GM12892 (cell line): ENCODE measurements around the gene ARHGAP40.

ENCODE experiments used
- DNase-seq: peaks from one replicate; pipeline ENCODE4 v3.0.0; 2011; ENCODE audit not compliant: insufficient read length
- FAIRE-seq: peaks from 2 replicates; lab custom pipeline; 2011; peaks lifted over from hg19 to GRCh38; lab: Jason Lieb, UNC
- POLR2A ChIP-seq: IDR thresholded peaks from 2 replicates; pipeline ENCODE4 v1.6.1; 2011; ENCODE audit warnings: low read depth, low read length, control low read depth
- POLR2AphosphoS5 ChIP-seq: IDR thresholded peaks from 2 replicates; pipeline ENCODE4 v1.6.1; 2011; ENCODE audit warnings: low read depth, low read length, control low read depth
- TAF1 ChIP-seq: IDR thresholded peaks from 2 replicates; pipeline ENCODE4 v1.6.1; 2011; ENCODE audit warnings: low read depth, mild to moderate bottlenecking, control low read depth, low read length, borderline replicate concordance

ARHGAP40 gene

DNA sequence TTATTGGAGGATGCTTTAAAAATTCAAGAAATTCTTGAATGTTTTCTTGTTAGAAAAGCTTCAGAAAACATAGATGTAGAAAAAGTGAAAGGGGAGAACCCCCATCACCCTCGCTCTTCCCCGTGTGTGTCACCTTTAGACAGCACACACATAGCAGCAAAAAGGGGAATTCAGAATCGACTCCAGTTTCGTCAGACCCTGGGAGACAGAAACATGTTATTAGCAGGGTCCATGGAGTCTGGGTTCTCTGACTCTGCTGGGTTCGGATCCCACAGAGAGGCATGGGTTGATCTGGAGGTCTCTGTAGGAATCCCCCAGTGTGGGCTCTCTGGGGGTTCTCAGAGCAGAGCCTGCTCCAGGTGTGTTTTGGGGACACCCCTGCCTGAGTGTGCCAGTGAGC is 43.7 kb downstream of the ARHGAP40 start:
- no peak for TF ChIP-seq TAF1
- no peak for TF ChIP-seq POLR2A
- no peak for TF ChIP-seq POLR2AphosphoS5
- DNase-seq (peak; percentile 41), FAIRE-seq (no peak)

- DNase-seq (peak; percentile 94), FAIRE-seq (peak; percentile 94)
- no peak for TF ChIP-seq POLR2A
- no peak for TF ChIP-seq TAF1
- TF ChIP-seq POLR2AphosphoS5, result no peak
Observed at GRCh38 chr20:38645980-38646858, 44.6 kb downstream of the ARHGAP40 start.

DNA sequence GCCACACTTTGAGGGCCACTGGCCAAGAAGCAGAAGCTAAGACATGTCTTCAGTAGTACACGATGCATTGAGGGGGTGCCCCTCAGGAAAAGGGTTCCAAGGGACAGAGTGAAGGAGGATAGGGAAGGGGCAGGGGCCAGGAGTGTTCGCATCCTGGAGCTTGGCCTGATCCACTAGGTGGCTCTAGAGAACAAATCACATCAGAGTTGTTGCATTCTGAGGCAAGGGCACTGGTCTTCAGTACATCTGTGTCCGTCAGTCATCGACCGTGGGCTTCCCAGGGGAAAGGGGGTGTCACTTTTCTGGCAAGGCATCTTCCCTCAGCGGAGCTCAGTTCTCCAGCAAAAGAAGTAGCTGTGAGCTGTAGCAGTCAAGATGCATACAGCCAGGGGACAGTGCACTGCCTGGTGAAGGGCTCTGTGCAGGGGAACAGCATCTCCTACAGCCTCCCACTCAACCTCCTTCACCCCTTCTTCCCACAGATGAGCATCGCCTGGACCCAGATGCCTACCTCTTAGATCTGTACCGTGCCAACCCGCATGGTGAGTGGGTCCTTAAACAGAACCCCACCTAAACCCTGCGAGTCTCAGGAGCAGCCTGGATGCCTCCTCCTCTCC is 47.8 kb downstream of the ARHGAP40 start:
- no peak for DNase-seq
- no peak for TF ChIP-seq POLR2A
- TF ChIP-seq POLR2AphosphoS5, result no peak
- TF ChIP-seq TAF1, result no peak
- FAIRE-seq, result peak; percentile 54

GRCh38 chr20:38650010-38650409 is 48.4 kb downstream of the ARHGAP40 start:
- no peak for TF ChIP-seq POLR2A
- TF ChIP-seq TAF1, result no peak
- TF ChIP-seq POLR2AphosphoS5, result no peak
- no peak for FAIRE-seq
- no peak for DNase-seq

GRCh38 chr20:38651154-38651553 is 49.5 kb downstream of the ARHGAP40 start:
- TF ChIP-seq POLR2A (no peak), TAF1 (no peak), POLR2AphosphoS5 (no peak)
- DNase-seq (no peak), FAIRE-seq (no peak)

- no peak for DNase-seq
- TF ChIP-seq POLR2A (no peak), POLR2AphosphoS5 (no peak)
- no peak for FAIRE-seq
Observed at GRCh38 chr20:38651562-38651961, 50.0 kb downstream of the ARHGAP40 start.

- TF ChIP-seq POLR2AphosphoS5, result no peak
- TF ChIP-seq TAF1, result no peak
- TF ChIP-seq POLR2A, result no peak
- FAIRE-seq (no peak), DNase-seq (no peak)
Observed at GRCh38 chr20:38652995-38653394, 51.4 kb downstream of the ARHGAP40 start.

- TF ChIP-seq TAF1 (no peak), POLR2A (no peak), POLR2AphosphoS5 (no peak)
- no peak for DNase-seq
- no peak for FAIRE-seq
Observed at GRCh38 chr20:38657390-38657789, 55.8 kb downstream of the ARHGAP40 start.

- DNase-seq (peak; percentile 57), FAIRE-seq (no peak)
Observed at GRCh38 chr20:38658879-38659596, 57.4 kb downstream of the ARHGAP40 start.

DNA sequence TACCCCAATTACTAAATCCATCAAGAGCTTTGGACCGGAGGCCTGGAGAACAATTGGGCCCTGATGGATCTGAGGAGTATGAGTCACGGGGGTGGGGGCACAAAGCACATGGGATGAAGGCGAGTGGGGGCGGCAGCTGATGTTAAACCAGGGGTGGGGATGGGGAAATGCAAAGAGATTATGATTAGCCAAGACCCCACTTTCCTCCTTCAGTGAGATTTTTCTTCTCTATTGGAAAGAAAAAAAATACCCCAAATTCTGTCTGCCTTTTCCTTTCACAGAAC is 57.9 kb downstream of the ARHGAP40 start:
- TF ChIP-seq TAF1 (no peak), POLR2AphosphoS5 (no peak), POLR2A (no peak)
- DNase-seq (no peak), FAIRE-seq (no peak)

More at GRCh38 chr20:38658879-38659596, 57.4 kb downstream of the ARHGAP40 start:
- TF ChIP-seq TAF1 (no peak), POLR2A (no peak), POLR2AphosphoS5 (no peak)

GRCh38 chr20:38660429-38660828 is 58.8 kb downstream of the ARHGAP40 start:
- FAIRE-seq (no peak), DNase-seq (no peak)
- no peak for TF ChIP-seq TAF1
- TF ChIP-seq POLR2AphosphoS5, result no peak

DNA sequence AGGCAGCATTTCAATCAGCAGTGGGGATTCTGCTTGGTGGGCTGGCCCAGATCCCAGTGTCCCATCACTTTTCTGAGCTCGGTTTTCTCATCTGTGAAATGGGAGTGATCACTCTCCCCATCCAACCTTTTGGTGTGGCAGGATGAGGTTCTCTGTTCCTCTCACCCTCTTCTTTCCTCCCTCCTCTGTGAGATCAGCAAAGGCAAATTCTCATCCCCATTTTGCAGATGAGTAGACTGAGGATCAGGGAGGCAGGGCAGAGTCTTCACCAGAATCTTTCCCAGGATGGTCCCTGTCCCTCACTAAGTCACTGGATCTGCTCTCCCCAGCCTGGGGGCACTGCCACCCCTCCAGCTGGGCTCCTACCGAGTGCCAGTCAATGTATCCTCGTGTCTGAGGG is 62.1 kb downstream of the ARHGAP40 start:
- no peak for FAIRE-seq
- DNase-seq, result no peak
- TF ChIP-seq POLR2AphosphoS5, result no peak
- TF ChIP-seq TAF1, result no peak
- TF ChIP-seq POLR2A, result no peak
